H1 (cell line): ENCODE data around the gene CYP4V2. TPM values are rescaled to one million over a fixed set of nuclear protein-coding genes. Genes with fewer than 3 reads are reported as not detected.

Experiments
- CTCF ChIA-PET: fragments of 300-600 bp; sonication (Branson Sonifier 250); formaldehyde crosslinking; loops from one replicate; lab custom pipeline; 2021; ENCODE audit not compliant: partially characterized antibody; lab: Charles Lee
- POLR2A ChIA-PET: fragments of 300-600 bp; sonication (Branson Sonifier 250); formaldehyde crosslinking; loops from one replicate; lab custom pipeline; 2021; ENCODE audit warnings: inconsistent platforms; ENCODE audit not compliant: partially characterized antibody; lab: Charles Lee
- DNase-seq, 2 experiments: peaks; one replicate each; pipeline versions ENCODE4 v3.0.0 to v3.0.0-alpha.2; 2010 to 2022; ENCODE audit warnings: low spot score in 2 of 2, low read depth in 1 of 2, mixed read lengths in 1 of 2
- FAIRE-seq: peaks from 2 replicates; lab custom pipeline; 2011; peaks lifted over from hg19 to GRCh38; lab: Jason Lieb, UNC
- H2AFZ ChIP-seq: 2 replicates; pipeline ENCODE4 v1.8.1; 2012; ENCODE audit warnings: low read length, inconsistent platforms
- H2AK5ac ChIP-seq: 2 replicates; pipeline ENCODE4 v1.6.1; 2013; ENCODE audit warnings: low read depth, low read length
- H2BK120ac ChIP-seq: replicated peaks from 2 replicates; pipeline ENCODE3; 2013; ENCODE audit warnings: low read depth, low read length, inconsistent platforms
- H2BK12ac ChIP-seq: 2 replicates; pipeline ENCODE4 v1.6.1; 2013; ENCODE audit warnings: low read depth, low read length
- H2BK15ac ChIP-seq: 2 replicates; pipeline ENCODE4 v1.6.1; 2013; ENCODE audit warnings: low read length
- H2BK20ac ChIP-seq: 2 replicates; pipeline ENCODE4 v1.6.1; 2013; ENCODE audit warnings: low read length
- H2BK5ac ChIP-seq: 2 replicates; pipeline ENCODE4 v1.6.1; 2013; ENCODE audit warnings: low read depth, low read length
- H3K14ac ChIP-seq: 2 replicates; pipeline ENCODE4 v1.6.1; 2013; ENCODE audit warnings: inconsistent platforms; ENCODE audit not compliant: insufficient read length
- H3K18ac ChIP-seq: 2 replicates; pipeline ENCODE4 v1.6.1; 2013; ENCODE audit warnings: low read length; ENCODE audit errors: extremely low read depth
- H3K23ac ChIP-seq: 2 replicates; pipeline ENCODE4 v1.6.1; 2013; ENCODE audit warnings: inconsistent platforms; ENCODE audit not compliant: insufficient read length
- H3K23me2 ChIP-seq: 2 replicates; pipeline ENCODE4 v1.6.1; 2013; ENCODE audit warnings: low read depth, low read length
- H3K27ac ChIP-seq: 2 replicates; pipeline ENCODE4 v1.6.1; 2011; ENCODE audit warnings: low read depth, low read length, inconsistent platforms
- H3K27me3 ChIP-seq, 4 experiments: replicated peaks in 1 of 4; 1 replicate in 1 of 4; 2 replicates in 3 of 4; pipeline versions ENCODE4 v1.6.1 to v1.8.1; 2011 to 2013; ENCODE audit warnings: low read length in 3 of 4, mild to moderate bottlenecking in 3 of 4, inconsistent platforms in 2 of 4, mixed read lengths in 2 of 4, moderate library complexity in 1 of 4; ENCODE audit not compliant: control insufficient read depth in 3 of 4, insufficient read depth in 3 of 4; ENCODE audit errors: extremely low read depth in 1 of 4
- H3K36me3 ChIP-seq, 4 experiments: 2 replicates each; pipeline versions ENCODE4 v1.6.1 to v1.8.1; 2011 to 2013; ENCODE audit warnings: mild to moderate bottlenecking in 4 of 4, low read length in 3 of 4, moderate library complexity in 2 of 4, control low read depth in 1 of 4, inconsistent platforms in 1 of 4; ENCODE audit not compliant: insufficient read depth in 4 of 4, control insufficient read depth in 2 of 4
- H3K4ac ChIP-seq: replicated peaks from 2 replicates; pipeline ENCODE3; 2013; ENCODE audit warnings: low read length, low read depth, mixed read lengths, inconsistent platforms; ENCODE audit not compliant: insufficient read length
- H3K4me1 ChIP-seq, 4 experiments: replicated peaks in 1 of 4; 1 replicate in 1 of 4; 2 replicates in 3 of 4; pipeline versions ENCODE4 v1.6.1 to v1.8.1; 2011 to 2013; ENCODE audit warnings: low read length in 3 of 4, inconsistent platforms in 2 of 4, mixed read lengths in 1 of 4; ENCODE audit not compliant: insufficient read depth in 4 of 4, control insufficient read depth in 3 of 4
- H3K4me2 ChIP-seq, 2 experiments: 2 replicates each; pipeline versions ENCODE4 v1.6.1 to v1.8.1; 2011 to 2013; ENCODE audit warnings: low read depth in 2 of 2, low read length in 2 of 2, control low read depth in 1 of 2, inconsistent platforms in 1 of 2, mild to moderate bottlenecking in 1 of 2; ENCODE audit not compliant: insufficient read depth in 1 of 2
- H3K4me3 ChIP-seq, 4 experiments: fragments of 200-600, 300-600 bp in 1 of 4; sonication (generic), shearing (Covaris generic), sonication (Bioruptor Twin) in 1 of 4; 2 replicates each; pipeline versions ENCODE4 v1.5.1 to v1.8.1; 2011 to 2016; ENCODE audit warnings: low read length in 4 of 4, low read depth in 3 of 4, control low read depth in 2 of 4, inconsistent platforms in 2 of 4, mild to moderate bottlenecking in 2 of 4, mixed read lengths in 1 of 4, moderate library complexity in 1 of 4; ENCODE audit not compliant: insufficient read depth in 2 of 4; ENCODE audit errors: extremely low read depth in 1 of 4
- H3K56ac ChIP-seq: replicated peaks from 2 replicates; pipeline ENCODE3; 2013; ENCODE audit warnings: low read depth, mild to moderate bottlenecking, mixed read lengths, low read length, inconsistent platforms; ENCODE audit not compliant: insufficient read length
- H3K79me1 ChIP-seq: 2 replicates; pipeline ENCODE4 v1.6.1; 2013; ENCODE audit warnings: low read depth, low read length, control low read depth
- H3K79me2 ChIP-seq, 2 experiments: 2 replicates each; pipeline versions ENCODE4 v1.6.1 to v1.8.1; 2012 to 2013; ENCODE audit warnings: low read length in 2 of 2, mild to moderate bottlenecking in 2 of 2, inconsistent platforms in 1 of 2; ENCODE audit not compliant: insufficient read depth in 2 of 2, control insufficient read depth in 1 of 2
- H3K9ac ChIP-seq, 4 experiments: replicated peaks in 1 of 4; 1 replicate in 1 of 4; 2 replicates in 3 of 4; pipeline versions ENCODE4 v1.6.1 to v1.8.1; 2011 to 2013; ENCODE audit warnings: low read depth in 3 of 4, low read length in 3 of 4, control low read depth in 2 of 4, mild to moderate bottlenecking in 2 of 4, moderate library complexity in 2 of 4, inconsistent platforms in 1 of 4; ENCODE audit errors: extremely low read depth in 1 of 4
- H3K9me3 ChIP-seq, 2 experiments: 2 replicates each; pipeline versions ENCODE4 v1.6.1 to v1.8.1; 2012 to 2013; ENCODE audit warnings: mild to moderate bottlenecking in 2 of 2, moderate library complexity in 2 of 2, control low read depth in 1 of 2, inconsistent platforms in 1 of 2, low read depth in 1 of 2, low read length in 1 of 2, mixed read lengths in 1 of 2; ENCODE audit not compliant: insufficient read depth in 2 of 2
- H4K20me1 ChIP-seq, 2 experiments: replicated peaks in 1 of 2; 2 replicates each; pipeline versions ENCODE3 to v1.8.1; 2011 to 2013; ENCODE audit warnings: inconsistent platforms in 2 of 2, low read length in 2 of 2, mild to moderate bottlenecking in 1 of 2; ENCODE audit not compliant: insufficient read depth in 2 of 2, control insufficient read depth in 1 of 2
- H4K5ac ChIP-seq: 2 replicates; pipeline ENCODE4 v1.6.1; 2013; ENCODE audit warnings: low read length, low read depth, mixed read lengths, inconsistent platforms; ENCODE audit not compliant: insufficient read length
- H4K8ac ChIP-seq: 2 replicates; pipeline ENCODE4 v1.8.0; 2013; ENCODE audit warnings: mild to moderate bottlenecking, moderate library complexity, low read length, inconsistent platforms; ENCODE audit not compliant: insufficient read depth; ENCODE audit errors: extremely low read depth
- H4K91ac ChIP-seq: replicated peaks from 2 replicates; pipeline ENCODE3; 2013; ENCODE audit warnings: low read length, mixed read lengths, inconsistent platforms; ENCODE audit not compliant: insufficient read length
- CEBPB ChIP-seq: IDR thresholded peaks from 2 replicates; pipeline ENCODE4 v1.6.1; 2012; ENCODE audit warnings: low read depth, low read length
- CHD2 ChIP-seq: IDR thresholded peaks from 2 replicates; pipeline ENCODE4 v1.6.1; 2012; ENCODE audit warnings: low read length, improper control_type of control experiment
- MAFK ChIP-seq: IDR thresholded peaks from 2 replicates; pipeline ENCODE4 v1.6.1; 2012; ENCODE audit warnings: low read depth, mild to moderate bottlenecking, improper control_type of control experiment, low read length
- POLR2A ChIP-seq, 2 experiments: IDR thresholded peaks; 1 replicate in 1 of 2; 2 replicates in 1 of 2; pipeline ENCODE4 v1.6.1; 2011; ENCODE audit warnings: low read depth in 2 of 2, low read length in 2 of 2, mild to moderate bottlenecking in 2 of 2; ENCODE audit errors: control extremely low read depth in 1 of 2
- SAP30 ChIP-seq: fragments of 300-600 bp; sonication (generic); IDR thresholded peaks from 2 replicates; pipeline ENCODE4 v1.7.1; 2012; ENCODE audit warnings: low read length, moderate library complexity, mild to moderate bottlenecking, inconsistent platforms; ENCODE audit not compliant: insufficient read depth, insufficient replicate concordance
- SIN3A ChIP-seq, 2 experiments: IDR thresholded peaks in 1 of 2; conservative IDR thresholded peaks in 1 of 2; 2 replicates each; pipeline ENCODE4 v1.6.1; 2011 to 2012; ENCODE audit warnings: low read length in 2 of 2, improper control_type of control experiment in 1 of 2, low read depth in 1 of 2, mild to moderate bottlenecking in 1 of 2
- SRF ChIP-seq: IDR thresholded peaks from 2 replicates; pipeline ENCODE4 v1.6.1; 2011; ENCODE audit warnings: mild to moderate bottlenecking, low read depth, low read length, moderate library complexity
- TAF1 ChIP-seq: IDR thresholded peaks from 2 replicates; pipeline ENCODE4 v1.6.1; 2011; ENCODE audit warnings: mild to moderate bottlenecking, low read depth, low read length
- TAF7 ChIP-seq: optimal IDR thresholded peaks from 2 replicates; pipeline ENCODE3; 2011; ENCODE audit warnings: low read depth, mild to moderate bottlenecking, inconsistent platforms, low read length, moderate library complexity, borderline replicate concordance
- TCF12 ChIP-seq: IDR thresholded peaks from 2 replicates; pipeline ENCODE4 v1.6.1; 2011; ENCODE audit warnings: low read depth, mild to moderate bottlenecking, low read length
- WGBS, 2 experiments: shearing (Covaris generic) in 1 of 2; methylation state at CpG; one replicate each; pipeline versions ENCODE4 v1.1.6 to v1.1.7; 2013 to 2015; ENCODE audit warnings: low lambda C conversion rate in 2 of 2, mixed read lengths in 2 of 2, inconsistent platforms in 1 of 2, low coverage in 1 of 2, missing lambda C conversion rate in 1 of 2; ENCODE audit not compliant: insufficient replicate concordance in 2 of 2, insufficient coverage in 1 of 2, insufficient read length in 1 of 2; ENCODE audit errors: extremely low coverage in 1 of 2, missing lambda C conversion rate in 1 of 2; 5-methylcytosine and 5-hydroxymethylcytosine counted together
- polyA plus RNA-seq, 7 experiments: library from polyadenylated mRNA; depleted of rRNA in 3 of 7; stranded (reverse) in 5 of 7; unstranded in 2 of 7; fragments of >200 nt in 5 of 7; fragments of 200-250 nt in 2 of 7; gene quantifications; 1 replicate in 5 of 7; 2 replicates in 1 of 7; 4 replicates in 1 of 7; pipeline versions ENCODE4 v1.2.1 to v1.2.3, GENCODE V29; 2011 to 2013; ENCODE audit warnings: missing spikeins in 2 of 7, mixed read lengths in 2 of 7
- total RNA-seq: library from RNA; stranded (reverse); fragmentation: NEBNext Ultra II Directional; extraction: Animal tissue kit (Norgen Biotek cat#: 25700); gene quantifications from 2 replicates; pipeline ENCODE4 v1.2.1, GENCODE V29; 2021
- TF ChIP-seq, protein P1 (sequence below): IDR thresholded peaks from 2 replicates; pipeline ENCODE4 v1.6.1; 2012; ENCODE audit warnings: inconsistent platforms

Gene CYP4V2
- total and polyA plus RNA-seq, 2 of the 8 experiments (the other 6 are each of a cell fraction or from before 2014, with no cell fraction given): 0.65 to 1.0 TPM

DNA sequence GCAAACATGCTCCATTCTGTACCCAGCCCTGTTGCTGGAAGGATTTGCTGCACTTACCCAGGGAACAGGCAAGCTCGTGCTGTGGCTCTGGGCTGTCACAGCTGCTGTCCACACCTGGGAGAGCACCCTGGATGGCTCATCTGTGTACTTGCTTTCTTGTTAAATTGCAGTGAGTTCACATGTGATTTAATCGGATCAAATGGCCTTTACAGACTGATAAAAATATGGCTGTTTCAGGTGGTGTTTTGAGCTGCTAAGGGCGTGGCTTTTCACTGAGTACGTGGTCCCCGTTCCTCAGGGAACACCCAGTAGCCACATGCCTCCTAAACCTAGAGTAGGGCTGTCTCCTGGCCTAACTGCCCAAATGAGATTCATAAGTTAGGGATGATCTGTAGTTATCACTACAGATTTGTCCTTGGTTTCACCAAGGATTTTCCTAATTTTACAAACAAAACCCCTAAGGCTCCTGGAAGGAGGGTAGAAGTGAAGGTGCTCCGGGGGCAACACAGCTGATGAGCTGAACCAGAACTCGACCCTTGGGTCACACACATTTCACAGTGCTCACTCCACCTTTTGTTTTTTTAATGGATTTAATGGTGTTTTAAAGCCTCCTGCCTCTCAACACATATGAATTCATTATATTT is 49.6 kb downstream of the CYP4V2 start:
- Histone ChIP-seq H2BK5ac (peak overlapping the region; percentile 96), H2BK120ac (peak overlapping the region; percentile 8), H4K5ac (peak overlapping the region; percentile 12), H3K79me1 (no peaks in the 10 kb centered on the region), H3K23ac (no peak overlapping the region), H3K27me3 (no peaks in the 10 kb centered on the region), H3K18ac (peak overlapping the region; percentile 89; the same call in 1 of the 2 replicates), H3K4ac (no peak overlapping the region), H2BK15ac (0 out of 2 replicates have a peak overlapping the region, but pooled peaks have one; percentile 72), H3K27ac (no peak overlapping the region; the same call in 1 of the 2 replicates), H4K20me1 (peaks cover 0 to 3% of the 10 kb centered on the region in 2 experiments), H3K9me3 (no peaks in the 10 kb centered on the region; a peak in 2 of 4 replicates), H3K79me2 (peaks cover 4 to 27% of the 10 kb centered on the region in 2 experiments; a peak in 2 of 4 replicates), H3K4me1 (peaks cover 0 to 6% (median 4%) of the 10 kb centered on the region in 4 experiments; a peak in 5 of 7 replicates), H3K4me2 (peak overlapping the region; percentile 37 to 95), H3K56ac (no peak overlapping the region), H3K9ac (0 out of 7 replicates have a peak overlapping the region, but pooled peaks of 1 of the 4 experiments have one; percentile 13), H3K36me3 (peaks cover 2 to 35% (median 16%) of the 10 kb centered on the region in 4 experiments; a peak in 5 of 8 replicates), H2AFZ (no peak overlapping the region), H2BK20ac (peak overlapping the region; percentile 97), H3K23me2 (peaks cover 3% of the 10 kb centered on the region; the same call in 1 of the 2 replicates), H3K4me3 (peak overlapping the region in 1 of 4 experiments; percentile 95; a peak in 2 of 8 replicates), H4K91ac (peak overlapping the region; percentile 20), H4K8ac (peak overlapping the region; percentile 75; the same call in 1 of the 2 replicates), H2BK12ac (peak overlapping the region; percentile 96), H2AK5ac (peak overlapping the region; percentile 61; the same call in 1 of the 2 replicates), H3K14ac (no peak overlapping the region)
- ChIA-PET POLR2A (interaction anchor here (0.7 to 2.9 kb wide), 10 partner anchors 9 to 95 kb away, joined by 3 to 14 read pairs (median 8); partner anchors contain the start of genes CYP4V2 and F11), CTCF (interaction anchor here (0.9 kb wide), 1 partner anchor 15 kb away, joined by 3 read pairs; no protein-coding TSS in a partner anchor)
- 46% methylated on average over 7 of the region's 7 CpGs; no CpG with 5 or more reads in 1 of the 2 experiments for WGBS, 2 experiments
- FAIRE-seq (peak; percentile 74), DNase-seq (no peak)
- TF ChIP-seq TCF12: no peak
- 0 out of 2 replicates have a peak, but pooled peaks have one; percentile 35 for TF ChIP-seq TAF1
- TF ChIP-seq SIN3A (conservative IDR thresholded peaks at IDR 0.05 in 1 of 2, IDR thresholded peaks at IDR 0.05 in 1 of 2; ENCODE audit: low read depth in 1 of 2, low read length in 2 of 2): peak in 1 of 2 experiments; percentile 94; a peak in 2 of 4 replicates
- no peak for TF ChIP-seq SAP30
- TF ChIP-seq TAF7: peak; percentile 60
- no peak for TF ChIP-seq MAFK
- TF ChIP-seq POLR2A (IDR thresholded peaks at IDR 0.05; ENCODE audit: control extremely low read depth in 1 of 2, low read depth in 2 of 2, low read length in 2 of 2): peak; percentile 93 to 95
- peak; percentile 74 for TF ChIP-seq CHD2
- TF ChIP-seq, protein P1, sequence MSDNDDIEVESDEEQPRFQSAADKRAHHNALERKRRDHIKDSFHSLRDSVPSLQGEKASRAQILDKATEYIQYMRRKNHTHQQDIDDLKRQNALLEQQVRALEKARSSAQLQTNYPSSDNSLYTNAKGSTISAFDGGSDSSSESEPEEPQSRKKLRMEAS: peak; percentile 63; the same call in 1 of the 2 replicates
- 0 out of 2 replicates have a peak, but pooled peaks have one; percentile 1 for TF ChIP-seq SRF
- no peak for TF ChIP-seq CEBPB
